Endothelial cell of umbilical vein (primary cell): ENCODE data around the gene SLC6A19.

Experiments
- EZH2 ChIP-seq: IDR thresholded peaks from 2 replicates; pipeline ENCODE4 v1.6.1; 2012; ENCODE audit warnings: borderline replicate concordance, low read depth, mild to moderate bottlenecking, moderate library complexity, low read length, inconsistent platforms; ENCODE audit not compliant: severe bottlenecking
- POLR2A ChIP-seq: IDR thresholded peaks from 2 replicates; pipeline ENCODE4 v1.6.1; 2012; ENCODE audit warnings: low read depth, mild to moderate bottlenecking, control low read depth, low read length
- POLR2AphosphoS5 ChIP-seq: IDR thresholded peaks from 2 replicates; pipeline ENCODE4 v1.6.1; 2012; ENCODE audit warnings: low read depth, mild to moderate bottlenecking, control low read depth, low read length, moderate library complexity; ENCODE audit not compliant: insufficient read depth
- TF ChIP-seq, protein P1 (sequence below), 2 donors: IDR thresholded peaks; 1 replicate in 1 of 2; 2 replicates in 1 of 2; pipeline ENCODE4 v1.5.1; 2011; ENCODE audit warnings: low read length in 2 of 2, mild to moderate bottlenecking in 2 of 2, moderate library complexity in 2 of 2, control low read depth in 1 of 2, inconsistent platforms in 1 of 2, low read depth in 1 of 2; ENCODE audit not compliant: insufficient read depth in 1 of 2; ENCODE audit errors: extremely low read depth in 1 of 2

DNA sequence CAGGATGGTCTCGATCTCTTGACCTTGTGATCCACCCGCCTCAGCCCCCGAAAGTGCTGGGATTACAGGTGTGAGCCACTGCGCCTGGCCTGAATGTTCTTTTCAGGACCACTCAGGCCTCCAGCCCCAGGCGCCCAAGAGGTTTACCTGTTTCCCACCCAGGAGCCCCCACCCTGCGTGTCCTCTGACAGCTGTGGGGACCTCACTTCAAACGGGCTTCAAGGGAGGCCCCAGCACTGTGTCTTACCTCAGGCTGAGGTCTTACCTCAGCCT lies 19.1 kb upstream of the SLC6A19 start:
- TF ChIP-seq, protein P1, sequence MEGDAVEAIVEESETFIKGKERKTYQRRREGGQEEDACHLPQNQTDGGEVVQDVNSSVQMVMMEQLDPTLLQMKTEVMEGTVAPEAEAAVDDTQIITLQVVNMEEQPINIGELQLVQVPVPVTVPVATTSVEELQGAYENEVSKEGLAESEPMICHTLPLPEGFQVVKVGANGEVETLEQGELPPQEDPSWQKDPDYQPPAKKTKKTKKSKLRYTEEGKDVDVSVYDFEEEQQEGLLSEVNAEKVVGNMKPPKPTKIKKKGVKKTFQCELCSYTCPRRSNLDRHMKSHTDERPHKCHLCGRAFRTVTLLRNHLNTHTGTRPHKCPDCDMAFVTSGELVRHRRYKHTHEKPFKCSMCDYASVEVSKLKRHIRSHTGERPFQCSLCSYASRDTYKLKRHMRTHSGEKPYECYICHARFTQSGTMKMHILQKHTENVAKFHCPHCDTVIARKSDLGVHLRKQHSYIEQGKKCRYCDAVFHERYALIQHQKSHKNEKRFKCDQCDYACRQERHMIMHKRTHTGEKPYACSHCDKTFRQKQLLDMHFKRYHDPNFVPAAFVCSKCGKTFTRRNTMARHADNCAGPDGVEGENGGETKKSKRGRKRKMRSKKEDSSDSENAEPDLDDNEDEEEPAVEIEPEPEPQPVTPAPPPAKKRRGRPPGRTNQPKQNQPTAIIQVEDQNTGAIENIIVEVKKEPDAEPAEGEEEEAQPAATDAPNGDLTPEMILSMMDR (IDR thresholded peaks at IDR 0.05; ENCODE audit: extremely low read depth in 1 of 2, insufficient read depth in 1 of 2, low read depth in 1 of 2, low read length in 2 of 2) = no peak
- TF ChIP-seq POLR2AphosphoS5 (no peak), EZH2 (no peak), POLR2A (no peak)
